OCI-LY3 (cell line): Measurements from ENCODE around the gene FURIN.

Experiments
- H2AFZ ChIP-seq: fragments of 200-600, 300-600 bp; shearing (Covaris generic); 2 replicates; pipeline ENCODE4 v1.6.0; 2014; ENCODE audit warnings: antibody characterized with exemption, low read depth, low read length
- H3K27ac ChIP-seq: fragments of 200-600, 300-600 bp; sonication (generic); 2 replicates; pipeline ENCODE4 v1.5.1; 2014; ENCODE audit warnings: mild to moderate bottlenecking, low read length, moderate library complexity, mixed read lengths
- H3K27me3 ChIP-seq: fragments of 200-600, 300-600 bp; sonication (generic); 2 replicates; pipeline ENCODE4 v1.6.1; 2014; ENCODE audit warnings: low read depth, low read length, mixed read lengths
- H3K36me3 ChIP-seq: fragments of 200-600, 300-600 bp; sonication (generic); replicated peaks from 2 replicates; pipeline ENCODE3; 2014; ENCODE audit warnings: low read depth, low read length, mixed read lengths
- H3K4me1 ChIP-seq: fragments of 300-600, 200-600 bp; sonication (generic); 2 replicates; pipeline ENCODE4 v1.6.1; 2014; ENCODE audit warnings: low read length, mixed read lengths
- H3K4me2 ChIP-seq: fragments of 200-600, 300-600 bp; sonication (generic); 2 replicates; pipeline ENCODE4 v1.6.1; 2014; ENCODE audit warnings: low read length, mixed read lengths
- H3K4me3 ChIP-seq: fragments of 300-600, 200-600 bp; sonication (generic); 2 replicates; pipeline ENCODE4 v1.5.1; 2014; ENCODE audit warnings: antibody characterized with exemption, mild to moderate bottlenecking, low read length, moderate library complexity
- H3K79me2 ChIP-seq: fragments of 300-600, 200-600 bp; shearing (Covaris generic); 2 replicates; pipeline ENCODE4 v1.6.1; 2014; ENCODE audit warnings: mild to moderate bottlenecking, low read length, mixed read lengths
- H3K9ac ChIP-seq: fragments of 300-600, 200-600 bp; shearing (Covaris generic); 2 replicates; pipeline ENCODE4 v1.6.0; 2014; ENCODE audit warnings: mild to moderate bottlenecking, low read length, moderate library complexity
- H3K9me3 ChIP-seq: fragments of 200-600, 300-600 bp; shearing (Covaris generic); 2 replicates; pipeline ENCODE4 v1.6.1; 2014; ENCODE audit warnings: low read length, mixed read lengths; ENCODE audit not compliant: insufficient read depth
- H4K20me1 ChIP-seq: fragments of 200-600, 300-600 bp; sonication (generic); 2 replicates; pipeline ENCODE4 v1.6.1; 2016; ENCODE audit warnings: low read length, mixed read lengths; ENCODE audit not compliant: insufficient read depth
- EZH2phosphoT487 ChIP-seq: fragments of 200-600 bp; shearing (Covaris generic); IDR thresholded peaks from 2 replicates; pipeline ENCODE4 v1.6.1; 2018; ENCODE audit warnings: antibody characterized with exemption, mixed run types, low read depth
- TF ChIP-seq, protein P1 (sequence below): fragments of 200-600, 300-600 bp; sonication (generic); IDR thresholded peaks from 2 replicates; pipeline ENCODE4 v1.5.1; 2014; ENCODE audit warnings: antibody characterized with exemption, low read length, low read depth

Gene FURIN

GRCh38 chr15:90876046-90876445, 7.7 kb downstream of the FURIN start:
- Histone ChIP-seq H2AFZ (no peak overlapping the region), H3K36me3 (peaks cover 3% of the 10 kb centered on the region), H3K79me2 (peaks cover 16% of the 10 kb centered on the region), H3K9ac (no peak overlapping the region), H3K4me2 (no peak overlapping the region), H3K4me1 (peaks cover 10% of the 10 kb centered on the region), H3K27ac (no peak overlapping the region), H3K9me3 (no peaks in the 10 kb centered on the region), H4K20me1 (no peaks in the 10 kb centered on the region), H3K4me3 (no peak overlapping the region), H3K27me3 (no peaks in the 10 kb centered on the region)
- TF ChIP-seq, protein P1, sequence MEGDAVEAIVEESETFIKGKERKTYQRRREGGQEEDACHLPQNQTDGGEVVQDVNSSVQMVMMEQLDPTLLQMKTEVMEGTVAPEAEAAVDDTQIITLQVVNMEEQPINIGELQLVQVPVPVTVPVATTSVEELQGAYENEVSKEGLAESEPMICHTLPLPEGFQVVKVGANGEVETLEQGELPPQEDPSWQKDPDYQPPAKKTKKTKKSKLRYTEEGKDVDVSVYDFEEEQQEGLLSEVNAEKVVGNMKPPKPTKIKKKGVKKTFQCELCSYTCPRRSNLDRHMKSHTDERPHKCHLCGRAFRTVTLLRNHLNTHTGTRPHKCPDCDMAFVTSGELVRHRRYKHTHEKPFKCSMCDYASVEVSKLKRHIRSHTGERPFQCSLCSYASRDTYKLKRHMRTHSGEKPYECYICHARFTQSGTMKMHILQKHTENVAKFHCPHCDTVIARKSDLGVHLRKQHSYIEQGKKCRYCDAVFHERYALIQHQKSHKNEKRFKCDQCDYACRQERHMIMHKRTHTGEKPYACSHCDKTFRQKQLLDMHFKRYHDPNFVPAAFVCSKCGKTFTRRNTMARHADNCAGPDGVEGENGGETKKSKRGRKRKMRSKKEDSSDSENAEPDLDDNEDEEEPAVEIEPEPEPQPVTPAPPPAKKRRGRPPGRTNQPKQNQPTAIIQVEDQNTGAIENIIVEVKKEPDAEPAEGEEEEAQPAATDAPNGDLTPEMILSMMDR = no peak
- TF ChIP-seq EZH2phosphoT487 = no peak

- Histone ChIP-seq H3K9me3 (no peaks in the 10 kb centered on the region), H3K79me2 (peaks cover 16% of the 10 kb centered on the region), H2AFZ (no peak overlapping the region), H3K27ac (no peak overlapping the region), H3K9ac (no peak overlapping the region), H4K20me1 (no peaks in the 10 kb centered on the region), H3K4me2 (no peak overlapping the region), H3K27me3 (no peaks in the 10 kb centered on the region), H3K4me1 (peaks cover 10% of the 10 kb centered on the region), H3K4me3 (no peak overlapping the region), H3K36me3 (peaks cover 3% of the 10 kb centered on the region)
- no peak for TF ChIP-seq EZH2phosphoT487
- TF ChIP-seq, protein P1 = no peak
Measured at GRCh38 chr15:90876512-90877170, 8.3 kb downstream of the FURIN start.

GRCh38 chr15:90877315-90877714, 8.9 kb downstream of the FURIN start:
- H3K4me2 ChIP-seq = no peak overlapping the region
- peaks cover 3% of the 10 kb centered on the region for H3K36me3 ChIP-seq
- H3K27ac ChIP-seq = no peak overlapping the region
- no peak overlapping the region for H2AFZ ChIP-seq
- no peak overlapping the region for H3K9ac ChIP-seq
- peaks cover 8% of the 10 kb centered on the region for H3K4me1 ChIP-seq
- H3K4me3 ChIP-seq = no peak overlapping the region
- no peaks in the 10 kb centered on the region for H3K9me3 ChIP-seq
- no peak for TF ChIP-seq EZH2phosphoT487
- TF ChIP-seq, protein P1 = no peak
- no peaks in the 10 kb centered on the region for H3K27me3 ChIP-seq
- peaks cover 10% of the 10 kb centered on the region for H3K79me2 ChIP-seq
- H4K20me1 ChIP-seq = no peaks in the 10 kb centered on the region

DNA sequence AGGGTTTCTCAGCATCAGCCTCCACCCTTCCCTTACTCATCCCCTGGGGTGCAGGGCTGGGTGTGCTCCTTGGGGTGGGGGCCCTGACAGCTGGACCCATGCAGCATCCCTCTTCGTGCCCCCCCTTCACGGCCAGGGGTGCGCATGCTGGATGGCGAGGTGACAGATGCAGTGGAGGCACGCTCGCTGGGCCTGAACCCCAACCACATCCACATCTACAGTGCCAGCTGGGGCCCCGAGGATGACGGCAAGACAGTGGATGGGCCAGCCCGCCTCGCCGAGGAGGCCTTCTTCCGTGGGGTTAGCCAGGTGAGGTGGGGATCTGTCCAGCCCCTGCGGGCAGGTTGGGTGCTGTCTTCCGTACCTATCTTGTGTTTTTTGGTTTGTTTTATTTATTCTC, 9.6 kb downstream of the FURIN start:
- no peak overlapping the region for H2AFZ ChIP-seq
- TF ChIP-seq, protein P1 = no peak
- TF ChIP-seq EZH2phosphoT487 = no peak
- no peak overlapping the region for H3K9ac ChIP-seq

More for the DNA sequence above, 9.6 kb downstream of the FURIN start:
- H3K79me2 ChIP-seq = peaks cover 3% of the 10 kb centered on the region; the same call in 1 of the 2 replicates
- H4K20me1 ChIP-seq = no peaks in the 10 kb centered on the region
- no peaks in the 10 kb centered on the region for H3K27me3 ChIP-seq
- peaks cover 2% of the 10 kb centered on the region for H3K4me1 ChIP-seq
- H3K36me3 ChIP-seq = peaks cover 3% of the 10 kb centered on the region
- H3K27ac ChIP-seq = no peak overlapping the region
- H3K4me3 ChIP-seq = no peak overlapping the region
- no peaks in the 10 kb centered on the region for H3K9me3 ChIP-seq
- H3K4me2 ChIP-seq = no peak overlapping the region
